KOPT-K1 (cell line): ENCODE results near the gene AJUBA.
"Not testable (repeated sequence)": the region's sequence is repeated elsewhere in the genome, so short reads cannot be mapped to it uniquely, and the experiment has no call there.

Source experiments
- H3K27ac ChIP-seq: fragments of 200-600 bp; sonication (generic); 2 replicates; pipeline ENCODE4 v1.5.1; 2016; ENCODE audit warnings: antibody characterized with exemption, mild to moderate bottlenecking, low read depth, low read length; ENCODE audit not compliant: poor library complexity, severe bottlenecking
- H3K36me3 ChIP-seq: fragments of 200-600 bp; sonication (generic); 2 replicates; pipeline ENCODE4 v1.5.1; 2017; ENCODE audit warnings: antibody characterized with exemption, mild to moderate bottlenecking, low read length, moderate library complexity; ENCODE audit not compliant: insufficient read depth
- H3K9me3 ChIP-seq: fragments of 200-600 bp; sonication (generic); 2 replicates; pipeline ENCODE4 v1.5.1; 2017; ENCODE audit warnings: antibody characterized with exemption, low read length, mild to moderate bottlenecking; ENCODE audit not compliant: insufficient read depth, poor library complexity, severe bottlenecking

Gene AJUBA

GRCh38 chr14:22982477-22983245 is at the start of gene AJUBA:
Gene AJUBA, minus strand, starts transcription at chr14:22982551. Its CDS starts 285 bp downstream, at chr14:22982266.
- Histone ChIP-seq H3K36me3 (no peaks in the 10 kb centered on the region), H3K27ac (peak within 1 kb of the TSS; percentile 49)

GRCh38 chr14:23030936-23031335 is 48.6 kb upstream of the AJUBA start:
- H3K27ac ChIP-seq: no peak overlapping the region
- H3K36me3 ChIP-seq: peaks cover 69% of the 10 kb centered on the region
- no peaks in the 10 kb centered on the region for H3K9me3 ChIP-seq

More at GRCh38 chr14:22982477-22983245, at the start of gene AJUBA:
- H3K9me3 ChIP-seq: no peaks in the 10 kb centered on the region

DNA sequence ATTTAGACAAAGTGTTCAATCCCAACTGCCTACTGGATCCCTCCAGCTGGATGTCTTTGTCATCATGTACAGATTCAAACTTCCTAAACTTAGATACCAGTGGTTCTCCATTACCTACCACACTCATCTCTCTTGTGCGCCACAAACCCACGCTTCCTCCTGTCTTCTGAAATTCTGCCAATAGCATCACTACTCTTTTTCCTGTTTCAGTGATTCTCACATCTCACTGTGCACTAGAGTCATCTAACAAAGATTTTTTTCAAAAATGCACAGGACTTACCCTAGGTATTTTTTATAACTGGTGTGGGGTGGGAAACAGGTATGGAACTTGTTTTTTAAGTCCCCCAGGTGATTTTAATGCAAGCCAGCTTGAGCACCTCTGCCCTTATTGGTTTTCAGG is 46.4 kb upstream of the AJUBA start:
- H3K36me3 ChIP-seq: peaks cover 90% of the 10 kb centered on the region
- H3K9me3 ChIP-seq: no peaks in the 10 kb centered on the region
- H3K27ac ChIP-seq: no peak overlapping the region

DNA sequence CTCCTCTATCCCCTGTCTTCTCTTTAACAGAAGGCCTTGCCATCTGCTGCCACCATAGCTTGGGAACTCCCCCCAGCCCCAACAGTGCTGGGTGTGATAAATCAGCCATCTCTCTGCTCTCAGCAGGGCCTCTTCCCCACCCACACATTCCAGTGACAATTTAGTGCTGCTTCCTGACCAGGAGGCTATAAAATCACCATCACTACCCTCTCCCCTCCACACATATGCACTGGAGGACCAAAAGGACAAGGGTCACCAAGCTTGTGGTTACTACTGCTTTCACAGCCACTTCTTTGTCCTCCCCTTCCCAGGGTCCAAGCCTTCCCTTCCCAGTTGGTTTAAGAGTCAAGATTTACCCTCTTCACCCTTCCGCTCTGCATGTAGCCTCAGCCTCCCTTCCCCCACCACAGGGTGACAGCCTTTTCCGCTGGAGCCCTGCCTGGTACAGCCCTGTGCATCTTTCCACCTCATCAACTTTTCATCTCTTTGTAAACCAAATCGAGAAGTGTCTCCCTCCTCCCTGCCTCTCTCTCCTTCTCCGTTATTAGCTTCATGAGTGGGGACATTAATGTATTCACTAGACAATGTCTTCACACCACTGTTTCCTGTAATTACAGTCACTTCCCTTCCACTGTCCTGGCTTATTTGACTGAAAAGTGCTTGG is 42.9 kb upstream of the AJUBA start:
- peaks cover 68% of the 10 kb centered on the region for H3K36me3 ChIP-seq
- no peaks in the 10 kb centered on the region for H3K9me3 ChIP-seq
- H3K27ac ChIP-seq: no peak overlapping the region

GRCh38 chr14:23024612-23025075 is 42.3 kb upstream of the AJUBA start:
- no peak overlapping the region for H3K27ac ChIP-seq
- H3K9me3 ChIP-seq: no peaks in the 10 kb centered on the region
- peaks cover 62% of the 10 kb centered on the region for H3K36me3 ChIP-seq

DNA sequence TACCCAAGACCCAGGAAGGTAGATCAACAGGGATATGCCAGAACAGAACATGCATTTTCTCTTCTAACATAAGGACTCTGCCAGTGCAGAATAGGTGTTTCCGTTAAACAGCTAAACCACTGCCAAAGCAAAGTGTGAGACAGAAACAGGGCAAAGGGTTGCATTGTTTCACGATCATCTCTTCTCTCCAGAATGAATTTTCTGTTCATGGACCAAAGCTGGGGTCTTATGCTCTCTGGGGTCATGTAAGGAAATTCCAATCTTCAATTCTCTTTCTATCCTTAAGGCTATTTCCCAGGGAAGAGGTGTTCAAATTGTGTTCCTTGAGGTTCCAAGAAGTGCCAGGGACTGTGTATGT is 41.4 kb upstream of the AJUBA start:
- Histone ChIP-seq H3K27ac (no peak overlapping the region), H3K9me3 (no peaks in the 10 kb centered on the region), H3K36me3 (peaks cover 53% of the 10 kb centered on the region)

GRCh38 chr14:23023022-23023794 is 40.9 kb upstream of the AJUBA start:
- H3K9me3 ChIP-seq: no peaks in the 10 kb centered on the region
- peaks cover 48% of the 10 kb centered on the region for H3K36me3 ChIP-seq
- no peak overlapping the region for H3K27ac ChIP-seq

DNA sequence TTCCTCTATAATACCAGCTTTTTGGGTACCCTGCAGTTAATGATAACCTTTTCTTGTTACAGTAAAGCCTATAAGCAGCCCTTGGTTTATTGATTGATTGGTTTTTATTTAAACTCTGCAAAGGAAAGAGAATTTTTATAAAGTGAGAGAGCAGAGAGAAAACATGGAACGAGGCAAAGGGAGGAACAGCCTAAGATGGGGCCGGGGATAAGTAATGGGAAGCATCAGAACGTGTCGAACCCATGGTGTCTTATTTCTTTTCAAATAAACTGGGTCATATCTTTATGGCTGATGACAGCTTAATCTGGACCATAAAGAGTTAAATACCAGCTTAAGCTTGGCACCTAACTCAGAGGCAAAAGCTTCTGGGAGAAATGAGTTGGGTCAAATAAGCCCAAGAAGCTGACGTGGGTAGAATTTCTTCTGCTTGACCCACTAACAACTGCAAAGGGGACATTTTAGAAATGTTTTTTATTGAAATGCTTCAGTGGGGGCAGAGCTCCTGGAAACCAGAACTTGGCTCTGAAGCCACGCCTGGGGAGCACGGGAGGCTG is 39.6 kb upstream of the AJUBA start:
- peaks cover 39% of the 10 kb centered on the region for H3K36me3 ChIP-seq
- H3K9me3 ChIP-seq: no peaks in the 10 kb centered on the region
- H3K27ac ChIP-seq: no peak overlapping the region

DNA sequence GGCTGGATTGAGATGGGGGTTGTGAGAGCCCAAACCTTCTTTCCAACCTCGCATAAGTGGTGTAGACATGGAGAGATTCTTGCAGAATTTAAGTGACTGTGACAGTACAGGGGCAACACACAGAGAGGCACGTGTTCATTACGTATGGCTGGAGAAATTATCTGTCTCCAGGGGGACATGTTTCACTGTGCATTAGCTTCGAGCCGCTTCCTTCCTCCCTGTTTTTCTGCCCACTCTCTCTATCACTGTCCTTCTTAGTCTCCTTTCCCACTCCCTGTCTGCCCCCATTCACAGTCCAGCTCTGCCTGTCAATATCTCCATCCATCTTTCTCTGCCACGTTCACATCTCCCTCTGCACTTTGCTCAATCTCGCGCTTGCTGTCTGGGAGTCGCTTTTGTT is 39.1 kb upstream of the AJUBA start:
- Histone ChIP-seq H3K27ac (no peak overlapping the region), H3K9me3 (no peaks in the 10 kb centered on the region), H3K36me3 (peaks cover 38% of the 10 kb centered on the region)

- Histone ChIP-seq H3K27ac (no peak overlapping the region), H3K36me3 (peaks cover 28% of the 10 kb centered on the region), H3K9me3 (no peaks in the 10 kb centered on the region)
These were observed 38.1 kb upstream of the AJUBA start for GRCh38 chr14:23020143-23021128.

GRCh38 chr14:23018107-23018506 is 35.8 kb upstream of the AJUBA start:
- Histone ChIP-seq H3K9me3 (no peaks in the 10 kb centered on the region), H3K36me3 (peaks cover 5% of the 10 kb centered on the region; the same call in 1 of the 2 replicates), H3K27ac (no peak overlapping the region)

DNA sequence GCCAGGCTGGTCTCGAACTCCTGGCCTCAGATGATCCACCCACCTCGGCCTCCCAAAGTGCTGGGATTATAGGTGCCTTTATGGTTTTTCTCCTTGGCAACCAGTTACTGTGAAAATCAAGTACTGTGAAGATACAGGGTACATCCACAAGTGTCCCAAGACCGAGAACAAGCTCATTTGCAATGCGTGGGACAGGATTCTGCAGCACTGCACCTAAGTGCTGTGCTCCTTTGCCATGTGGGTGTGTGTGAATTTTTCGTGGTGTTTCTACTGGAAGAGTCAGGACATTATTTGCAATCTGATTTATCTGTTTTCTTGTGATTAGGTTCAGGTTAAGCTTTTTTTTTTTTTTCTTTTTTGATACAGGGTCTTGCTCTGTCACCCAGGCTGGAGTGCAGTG is 34.7 kb upstream of the AJUBA start:
- H3K36me3 ChIP-seq: no peaks in the 10 kb centered on the region
- no peaks in the 10 kb centered on the region for H3K9me3 ChIP-seq
- H3K27ac ChIP-seq: no peak overlapping the region

- H3K36me3 ChIP-seq: no peaks in the 10 kb centered on the region
- no peaks in the 10 kb centered on the region for H3K9me3 ChIP-seq
- H3K27ac ChIP-seq: no peak overlapping the region
These were observed 33.3 kb upstream of the AJUBA start for GRCh38 chr14:23015618-23016017.

DNA sequence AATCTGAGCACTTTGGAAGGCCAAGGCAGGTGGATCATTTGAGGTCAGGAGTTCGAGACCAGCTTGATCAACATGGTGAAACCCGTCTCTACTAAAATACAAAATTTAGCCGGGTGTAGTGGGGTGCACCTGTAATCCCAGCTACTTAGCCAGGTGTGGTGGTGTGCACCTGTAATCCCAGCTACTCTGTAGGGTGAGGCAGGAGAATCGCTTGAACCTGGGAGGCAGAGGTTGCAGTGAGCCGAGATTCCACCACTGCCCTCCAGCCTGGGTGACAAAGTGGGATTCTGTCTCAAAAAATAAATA is 31.4 kb upstream of the AJUBA start:
- H3K27ac ChIP-seq, H3K36me3 ChIP-seq, H3K9me3 ChIP-seq: not testable (repeated sequence)
